Fibroblast of pulmonary artery (primary cell): ENCODE data around the gene TEX28.

Source experiments
- DNase-seq: peaks from one replicate; pipeline ENCODE4 v3.0.0-alpha.2; 2010; ENCODE audit warnings: low read depth
- H3K4me3 ChIP-seq: replicated peaks from 2 replicates; pipeline ENCODE4 v1.5.1; 2011; ENCODE audit warnings: low read depth, mild to moderate bottlenecking, control low read depth, low read length, moderate library complexity
- TF ChIP-seq, protein P1 (sequence below): IDR thresholded peaks from 2 replicates; pipeline ENCODE4 v1.5.1; 2011; ENCODE audit warnings: mild to moderate bottlenecking, control low read depth, low read length, inconsistent platforms; ENCODE audit errors: missing control alignments

The TEX28 gene

DNA sequence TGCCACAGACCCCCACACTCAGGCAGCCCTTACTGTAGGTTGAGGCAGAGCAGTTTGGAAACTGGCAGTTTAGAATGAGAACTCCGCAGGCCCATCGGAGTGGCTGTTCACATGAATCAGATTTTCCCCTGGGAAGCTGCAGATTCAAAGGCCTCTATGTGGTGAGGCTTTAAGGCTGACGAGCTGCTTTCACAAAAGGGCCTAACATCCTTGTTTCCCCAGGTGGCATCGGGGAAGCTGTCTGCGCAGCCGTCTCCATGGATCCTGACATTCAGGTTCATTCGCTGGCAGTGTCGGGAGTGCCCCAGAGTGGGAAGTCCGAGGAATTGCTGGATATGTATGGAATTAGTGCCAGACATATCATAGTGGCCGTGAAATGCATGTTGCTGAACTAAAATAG is 34.4 kb upstream of the TEX28 start:
- DNase-seq, result no peak
- TF ChIP-seq, protein P1, sequence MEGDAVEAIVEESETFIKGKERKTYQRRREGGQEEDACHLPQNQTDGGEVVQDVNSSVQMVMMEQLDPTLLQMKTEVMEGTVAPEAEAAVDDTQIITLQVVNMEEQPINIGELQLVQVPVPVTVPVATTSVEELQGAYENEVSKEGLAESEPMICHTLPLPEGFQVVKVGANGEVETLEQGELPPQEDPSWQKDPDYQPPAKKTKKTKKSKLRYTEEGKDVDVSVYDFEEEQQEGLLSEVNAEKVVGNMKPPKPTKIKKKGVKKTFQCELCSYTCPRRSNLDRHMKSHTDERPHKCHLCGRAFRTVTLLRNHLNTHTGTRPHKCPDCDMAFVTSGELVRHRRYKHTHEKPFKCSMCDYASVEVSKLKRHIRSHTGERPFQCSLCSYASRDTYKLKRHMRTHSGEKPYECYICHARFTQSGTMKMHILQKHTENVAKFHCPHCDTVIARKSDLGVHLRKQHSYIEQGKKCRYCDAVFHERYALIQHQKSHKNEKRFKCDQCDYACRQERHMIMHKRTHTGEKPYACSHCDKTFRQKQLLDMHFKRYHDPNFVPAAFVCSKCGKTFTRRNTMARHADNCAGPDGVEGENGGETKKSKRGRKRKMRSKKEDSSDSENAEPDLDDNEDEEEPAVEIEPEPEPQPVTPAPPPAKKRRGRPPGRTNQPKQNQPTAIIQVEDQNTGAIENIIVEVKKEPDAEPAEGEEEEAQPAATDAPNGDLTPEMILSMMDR, result no peak
- H3K4me3 ChIP-seq, result no peak overlapping the region

DNA sequence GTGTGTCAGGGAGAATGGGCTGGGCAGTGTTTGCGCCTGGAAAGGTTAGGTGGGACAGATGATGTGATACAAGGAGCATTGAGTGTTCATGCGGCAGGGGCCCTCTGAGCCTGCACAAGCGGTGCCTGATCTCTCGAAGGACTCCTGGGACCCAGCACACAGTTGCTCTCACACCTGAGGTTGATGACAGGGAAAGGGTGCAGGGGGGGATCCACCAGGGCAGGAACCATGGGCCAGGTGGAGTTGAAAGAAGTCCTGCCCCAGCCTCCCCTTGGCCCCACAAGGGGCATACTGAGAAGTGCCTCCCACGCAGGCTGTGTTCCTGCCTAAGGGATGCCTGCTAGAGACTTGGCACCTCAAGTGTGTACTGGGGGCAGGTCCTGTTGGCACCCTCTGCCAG is 33.7 kb upstream of the TEX28 start:
- no peak for DNase-seq
- H3K4me3 ChIP-seq, result no peak overlapping the region
- TF ChIP-seq, protein P1, result no peak

DNA sequence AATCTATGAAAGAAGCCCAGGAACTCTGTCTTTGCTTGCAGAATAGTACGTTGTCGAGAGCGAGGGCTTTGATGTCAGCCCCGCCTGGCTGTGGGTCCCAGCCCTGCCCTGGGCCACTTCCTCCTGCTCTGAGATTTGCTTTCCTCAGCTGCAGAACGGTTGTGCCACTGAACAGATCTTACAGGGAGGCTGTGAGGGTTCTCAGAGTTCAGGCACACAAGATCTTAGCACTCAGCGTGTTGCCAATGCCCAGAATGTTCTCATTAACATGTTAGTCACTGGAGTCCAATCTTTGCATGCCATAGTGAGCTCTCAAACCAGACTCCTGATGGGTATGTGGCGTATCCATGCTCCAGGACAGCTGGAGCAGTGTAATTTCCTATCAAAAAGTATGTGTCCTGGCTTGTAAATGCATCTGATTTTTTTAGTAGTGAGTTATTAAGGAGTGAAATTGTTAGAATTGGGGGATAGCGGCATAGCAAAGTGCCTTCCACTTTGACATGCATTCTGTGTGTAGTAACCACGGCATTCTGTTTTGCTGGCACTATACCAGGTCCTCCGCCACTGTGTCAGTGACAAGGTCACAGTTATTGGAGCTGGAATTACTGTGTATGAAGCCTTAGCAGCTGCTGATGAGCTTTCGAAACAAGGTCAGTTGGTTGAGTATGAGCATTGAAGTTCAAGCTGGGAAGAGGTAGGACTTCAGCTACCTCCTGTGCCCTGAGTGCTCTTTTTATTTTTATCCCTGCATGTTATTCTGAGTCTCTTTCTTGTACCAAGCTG is 32.3 kb upstream of the TEX28 start:
- DNase-seq, result no peak
- no peak overlapping the region for H3K4me3 ChIP-seq
- TF ChIP-seq, protein P1, result no peak

DNA sequence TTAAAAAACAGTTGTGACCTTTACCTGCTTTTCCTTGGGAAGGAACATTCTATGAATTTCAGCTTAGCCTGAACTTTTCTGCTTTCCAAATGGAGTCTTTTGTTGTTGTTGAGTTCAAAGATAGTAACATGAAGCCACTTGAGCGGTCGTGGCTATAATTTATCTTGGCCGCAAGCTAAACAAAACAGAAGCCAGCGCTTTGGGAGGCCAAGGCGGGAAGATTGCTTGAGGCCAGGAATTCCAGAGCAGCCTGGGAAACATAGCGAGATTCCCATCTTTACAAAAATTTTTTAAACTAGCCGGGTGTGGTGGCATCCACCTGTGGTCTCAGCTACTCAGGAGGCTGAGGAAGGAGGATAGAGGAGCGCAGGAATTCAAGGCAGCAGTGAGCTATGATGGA is 30.6 kb upstream of the TEX28 start:
- DNase-seq, result no peak
- no peak overlapping the region for H3K4me3 ChIP-seq
- TF ChIP-seq, protein P1, result no peak

DNA sequence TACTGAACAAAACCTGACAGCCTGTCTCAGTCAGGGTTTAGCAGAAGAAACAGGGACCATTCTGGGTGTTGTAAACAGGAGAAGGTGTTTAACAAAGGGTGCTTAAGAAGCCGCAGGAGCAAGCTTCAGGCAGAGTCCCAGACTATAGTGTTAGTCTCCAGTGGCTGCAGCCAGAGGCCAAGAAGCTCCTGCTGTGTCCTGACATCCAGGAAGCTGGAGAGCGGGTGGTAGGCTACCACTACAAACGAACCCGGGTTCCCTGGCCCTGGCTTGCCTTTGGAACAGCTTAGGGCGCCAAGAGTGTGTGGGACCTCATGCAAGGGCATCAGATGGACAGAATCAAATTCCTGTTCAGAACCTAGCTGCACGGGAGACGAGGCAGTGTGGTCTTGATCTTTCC is 28.6 kb upstream of the TEX28 start:
- TF ChIP-seq, protein P1, result no peak
- no peak for DNase-seq
- H3K4me3 ChIP-seq, result no peak overlapping the region

DNA sequence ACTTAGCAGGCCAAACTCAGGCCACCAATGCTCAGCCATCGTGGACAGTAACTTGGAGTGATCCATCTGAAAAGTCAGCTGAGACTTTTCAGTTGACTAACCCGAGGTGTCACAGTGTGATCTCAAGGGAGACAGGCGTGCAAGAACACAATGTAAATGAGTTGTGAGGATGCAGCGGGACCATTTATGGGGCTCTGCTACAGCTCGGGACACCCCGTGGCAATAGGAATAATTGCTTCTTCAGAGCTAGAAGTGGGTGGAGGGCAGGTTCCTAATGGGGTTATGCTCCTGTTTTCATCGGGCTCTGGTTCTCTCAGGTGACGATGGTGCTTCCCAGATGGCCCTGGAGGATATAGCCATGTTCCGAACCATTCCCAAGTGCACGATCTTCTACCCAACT is 28.0 kb upstream of the TEX28 start:
- no peak overlapping the region for H3K4me3 ChIP-seq
- TF ChIP-seq, protein P1, result no peak
- no peak for DNase-seq

DNA sequence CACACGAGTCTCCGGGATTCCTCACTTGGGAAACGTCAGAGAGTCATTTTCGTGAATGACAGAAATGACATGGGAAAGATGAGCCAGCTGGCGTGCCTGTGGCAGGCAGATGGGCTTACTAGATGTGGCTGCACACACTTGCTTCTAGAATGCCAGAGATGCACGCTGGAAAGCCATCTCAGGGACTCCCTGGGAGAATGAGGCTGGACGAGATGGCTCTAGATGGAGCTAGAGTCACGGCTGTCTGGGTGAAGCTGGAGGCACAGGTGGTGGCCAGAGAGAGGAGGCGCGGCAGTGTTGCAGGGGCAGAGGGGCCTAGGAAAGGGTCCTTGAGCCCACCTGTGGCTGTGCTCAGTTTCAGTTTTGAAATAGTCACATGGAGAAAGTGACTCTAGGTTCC is 26.7 kb upstream of the TEX28 start:
- no peak for DNase-seq
- TF ChIP-seq, protein P1, result no peak
- H3K4me3 ChIP-seq, result no peak overlapping the region
